Kidney epithelial cell (primary cell): ENCODE data around the gene MAN1A1. TPM values are rescaled to one million over a fixed set of nuclear protein-coding genes. Genes with fewer than 3 reads are reported as not detected.

Experiments used
- DNase-seq: peaks from one replicate; pipeline ENCODE4 v3.0.0-alpha.2; 2010; ENCODE audit warnings: low read depth
- H3K27me3 ChIP-seq: 2 replicates; pipeline ENCODE4 v1.6.0; 2011; ENCODE audit warnings: low read length; ENCODE audit not compliant: control insufficient read depth, insufficient read depth
- H3K36me3 ChIP-seq: 2 replicates; pipeline ENCODE4 v1.5.1; 2011; ENCODE audit warnings: low read length; ENCODE audit not compliant: control insufficient read depth, insufficient read depth
- H3K4me3 ChIP-seq: 2 replicates; pipeline ENCODE4 v1.5.1; 2011; ENCODE audit warnings: low read depth, mild to moderate bottlenecking, control low read depth, low read length
- total RNA-seq: library from RNA; depleted of rRNA; stranded (reverse); fragments of >200 nt; gene quantifications from 2 replicates; pipeline ENCODE4 v1.2.3, GENCODE V29; 2015
- TF ChIP-seq, protein P1 (sequence below): IDR thresholded peaks from 2 replicates; pipeline ENCODE4 v1.5.1; 2011; ENCODE audit warnings: mild to moderate bottlenecking, moderate library complexity, low read length, control low read depth, inconsistent platforms; ENCODE audit not compliant: insufficient read depth, poor library complexity, severe bottlenecking

MAN1A1 gene
- total RNA-seq, 1 donor from 2014 or later: 15.0 TPM

DNA sequence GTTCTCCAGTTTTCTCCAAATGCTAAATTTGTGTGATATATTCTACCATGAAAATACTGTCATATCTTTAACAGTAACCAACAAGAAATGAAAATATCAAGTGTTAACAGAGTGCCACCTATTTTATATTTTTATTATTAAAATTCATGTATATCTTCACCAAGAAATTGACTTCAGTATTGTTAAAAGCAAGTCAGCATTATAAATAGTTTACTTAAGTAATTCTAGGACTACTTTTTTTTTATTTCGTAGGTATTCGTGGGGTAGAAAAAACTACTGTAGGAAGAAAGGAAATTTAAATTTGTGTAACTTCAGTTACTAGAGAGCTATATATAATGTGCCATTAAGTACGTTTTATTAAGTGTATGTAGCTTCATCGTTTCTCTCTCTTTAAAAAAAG is 6.3 kb upstream of the MAN1A1 start:
- TF ChIP-seq, protein P1, sequence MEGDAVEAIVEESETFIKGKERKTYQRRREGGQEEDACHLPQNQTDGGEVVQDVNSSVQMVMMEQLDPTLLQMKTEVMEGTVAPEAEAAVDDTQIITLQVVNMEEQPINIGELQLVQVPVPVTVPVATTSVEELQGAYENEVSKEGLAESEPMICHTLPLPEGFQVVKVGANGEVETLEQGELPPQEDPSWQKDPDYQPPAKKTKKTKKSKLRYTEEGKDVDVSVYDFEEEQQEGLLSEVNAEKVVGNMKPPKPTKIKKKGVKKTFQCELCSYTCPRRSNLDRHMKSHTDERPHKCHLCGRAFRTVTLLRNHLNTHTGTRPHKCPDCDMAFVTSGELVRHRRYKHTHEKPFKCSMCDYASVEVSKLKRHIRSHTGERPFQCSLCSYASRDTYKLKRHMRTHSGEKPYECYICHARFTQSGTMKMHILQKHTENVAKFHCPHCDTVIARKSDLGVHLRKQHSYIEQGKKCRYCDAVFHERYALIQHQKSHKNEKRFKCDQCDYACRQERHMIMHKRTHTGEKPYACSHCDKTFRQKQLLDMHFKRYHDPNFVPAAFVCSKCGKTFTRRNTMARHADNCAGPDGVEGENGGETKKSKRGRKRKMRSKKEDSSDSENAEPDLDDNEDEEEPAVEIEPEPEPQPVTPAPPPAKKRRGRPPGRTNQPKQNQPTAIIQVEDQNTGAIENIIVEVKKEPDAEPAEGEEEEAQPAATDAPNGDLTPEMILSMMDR: no peak
- no peaks in the 10 kb centered on the region for H3K36me3 ChIP-seq
- DNase-seq: no peak
- H3K4me3 ChIP-seq: no peak overlapping the region
- no peaks in the 10 kb centered on the region for H3K27me3 ChIP-seq

DNA sequence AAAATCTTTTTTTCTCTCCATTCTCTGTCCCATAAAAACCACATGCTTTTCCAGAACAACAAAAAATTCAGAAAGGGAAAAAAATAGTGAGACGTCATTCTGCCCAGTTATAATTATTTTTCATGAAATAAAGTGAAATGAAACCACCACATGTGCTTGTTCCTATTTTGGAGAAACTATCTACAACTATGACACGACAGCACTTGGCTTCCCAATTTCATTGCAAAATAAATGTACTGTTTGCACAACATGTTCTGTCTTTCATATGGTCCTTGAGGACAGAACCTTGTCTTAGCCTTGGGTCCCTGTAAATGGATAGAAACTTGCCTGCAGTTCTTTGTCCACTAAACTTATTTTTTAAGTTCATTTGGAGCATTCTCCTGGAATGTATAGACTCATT is 5.6 kb upstream of the MAN1A1 start:
- Histone ChIP-seq H3K27me3 (no peaks in the 10 kb centered on the region), H3K36me3 (no peaks in the 10 kb centered on the region), H3K4me3 (no peak overlapping the region)
- TF ChIP-seq, protein P1: no peak
- DNase-seq: no peak

DNA sequence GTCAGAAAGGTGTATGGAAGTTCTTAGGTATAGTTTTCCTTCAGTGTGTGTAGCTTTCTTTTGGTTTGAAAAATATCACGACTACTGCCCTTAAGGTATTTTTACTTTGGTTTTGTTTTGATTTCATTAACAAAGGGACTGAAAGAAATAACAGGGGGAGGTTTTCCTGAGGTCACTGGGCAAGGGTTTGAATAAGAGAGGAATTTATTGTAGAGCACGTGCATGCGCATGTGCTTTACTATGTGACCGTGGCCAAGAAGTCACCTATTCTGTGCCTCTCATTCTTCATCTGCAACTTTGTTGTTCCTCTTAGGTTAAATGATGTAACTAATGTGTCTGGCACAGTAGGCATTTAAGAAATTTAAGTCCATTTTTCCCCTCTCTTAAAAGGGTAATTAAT is 4.1 kb upstream of the MAN1A1 start:
- TF ChIP-seq, protein P1: no peak
- DNase-seq: no peak
- Histone ChIP-seq H3K27me3 (peaks cover 2% of the 10 kb centered on the region), H3K36me3 (no peaks in the 10 kb centered on the region), H3K4me3 (no peak overlapping the region)

DNA sequence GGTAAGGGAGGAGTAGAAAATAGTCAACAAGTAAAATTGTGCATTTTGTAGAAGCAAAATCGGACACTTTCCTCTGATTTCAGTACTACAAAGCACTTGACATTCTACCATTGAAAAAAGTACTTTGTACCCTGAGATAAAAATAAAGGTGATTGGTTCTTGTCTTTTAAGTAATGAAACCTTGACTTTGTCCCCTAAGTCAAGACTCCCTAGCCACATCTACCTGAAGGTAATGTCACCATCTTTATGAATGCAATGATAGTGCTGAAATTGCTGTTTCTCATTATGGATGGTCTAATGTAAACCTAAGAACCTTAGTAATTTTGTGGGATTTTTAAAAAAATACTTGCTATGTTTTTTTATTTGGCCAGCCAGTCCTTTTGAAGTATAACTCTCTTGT is 2.4 kb upstream of the MAN1A1 start:
- DNase-seq: no peak

DNA sequence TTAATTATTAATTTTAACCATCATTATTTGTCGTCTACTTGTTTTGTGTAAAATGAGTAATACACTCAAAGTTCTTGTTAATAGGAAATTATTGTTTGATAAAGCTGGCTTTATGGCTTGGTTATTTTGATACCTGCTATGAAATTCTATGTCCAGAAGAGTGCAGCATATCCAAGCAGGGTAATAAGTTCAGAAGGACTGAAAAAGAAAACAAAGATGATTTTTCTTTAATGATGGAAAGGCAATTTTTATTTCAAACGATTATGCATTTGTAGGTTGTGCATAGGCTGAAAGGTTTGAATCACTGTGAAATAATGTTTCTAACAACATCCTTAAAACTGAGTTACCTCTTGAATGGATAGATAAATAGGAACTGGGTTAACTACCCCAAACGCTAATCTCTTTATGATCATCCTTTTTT is 1.4 kb upstream of the MAN1A1 start:
- DNase-seq: no peak
- Histone ChIP-seq H3K27me3 (peaks cover 2% of the 10 kb centered on the region), H3K4me3 (no peak overlapping the region), H3K36me3 (no peaks in the 10 kb centered on the region)
- TF ChIP-seq, protein P1: peak; percentile 42

More for the DNA sequence above, 2.4 kb upstream of the MAN1A1 start:
- H3K4me3 ChIP-seq: no peak overlapping the region
- H3K27me3 ChIP-seq: peaks cover 2% of the 10 kb centered on the region
- TF ChIP-seq, protein P1: no peak
- no peaks in the 10 kb centered on the region for H3K36me3 ChIP-seq

DNA sequence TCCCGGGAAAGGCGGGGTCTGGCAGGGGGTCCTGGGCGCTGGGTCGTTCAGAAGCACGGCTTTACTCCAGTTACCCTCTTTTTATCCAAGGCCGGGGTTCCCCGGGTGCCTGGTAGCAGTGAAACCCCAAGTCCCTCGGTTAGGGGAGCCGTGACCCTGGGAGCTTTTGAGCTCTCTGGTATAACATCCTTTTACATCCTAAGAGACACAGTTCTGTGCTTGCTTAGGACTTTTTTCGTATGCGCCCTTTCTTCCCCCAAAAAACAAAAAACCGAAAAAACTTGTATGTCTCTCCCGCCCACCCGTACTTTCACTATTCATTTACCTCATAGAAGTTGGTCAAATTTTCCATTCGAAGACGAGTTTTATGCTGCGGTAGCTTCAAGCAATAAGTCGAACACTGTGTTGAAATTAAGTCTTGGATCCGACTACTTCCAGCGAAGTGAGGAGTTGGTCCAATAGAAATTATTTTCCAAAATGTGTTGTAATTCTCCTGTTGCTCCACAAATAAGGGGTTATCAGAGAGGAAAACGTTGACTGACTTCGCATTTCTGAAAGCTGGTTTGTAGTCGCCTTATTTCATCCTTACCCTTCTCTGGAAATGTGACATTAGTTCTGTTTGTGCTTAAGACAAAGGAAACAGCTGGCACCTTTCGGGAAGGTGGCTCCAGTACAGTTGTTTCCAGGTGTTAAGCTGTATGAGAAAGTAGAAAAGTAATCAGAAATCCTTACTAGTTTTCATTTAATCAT is 816 bp upstream of the MAN1A1 start:
- peaks cover 2% of the 10 kb centered on the region for H3K27me3 ChIP-seq
- H3K4me3 ChIP-seq: peak overlapping the region; percentile 81
- no peaks in the 10 kb centered on the region for H3K36me3 ChIP-seq
- DNase-seq: no peak
- TF ChIP-seq, protein P1: no peak
